ENCODE measurements around the gene LUM. TPM values are rescaled to one million over a fixed set of nuclear protein-coding genes. Genes with fewer than 3 reads are reported as not detected.

LUM gene
- polyA plus RNA-seq, 1 of the 3 experiments (the other 2 are of a cell fraction), result 30.6 TPM

- Histone ChIP-seq H3K27ac (ENCODE audit: low read depth in 2 of 2, low read length in 1 of 2) (peak overlapping the region in 1 of 2 experiments; percentile 73; a peak in 3 of 4 replicates), H3K9me2 (no peaks in the 10 kb centered on the region), H2AFZ (ENCODE audit: low read depth) (no peak overlapping the region), H3K4me3 (ENCODE audit: low read depth in 2 of 2, low read length in 1 of 2) (no peak overlapping the region), H3K9ac (peak overlapping the region; percentile 18; the same call in 1 of the 2 replicates), H3K4me2 (no peak overlapping the region), H3F3A (replicated peaks; ENCODE audit: insufficient read depth) (peaks cover 16% of the 10 kb centered on the region), H3K9me3 (no peaks in the 10 kb centered on the region), H3K4me1 (ENCODE audit: control insufficient read depth in 1 of 2, insufficient read depth in 2 of 2, low read depth in 1 of 2, low read length in 1 of 2) (peaks cover 0 to 18% of the 10 kb centered on the region in 2 experiments; a peak in 2 of 4 replicates), H3K36me3 (replicated peaks in 1 of 2; ENCODE audit: control insufficient read depth in 1 of 2, insufficient read depth in 2 of 2, low read length in 1 of 2) (no peaks in the 10 kb centered on the region), H3K27me3 (ENCODE audit: insufficient read depth) (no peaks in the 10 kb centered on the region), H4K20me1 (ENCODE audit: insufficient read depth) (no peaks in the 10 kb centered on the region), H3K79me2 (ENCODE audit: insufficient read depth) (no peaks in the 10 kb centered on the region)
- 88% methylated on average over 3 of the region's 3 CpGs for WGBS (ENCODE audit: low lambda C conversion rate)
- POLR2A ChIA-PET, result no interaction called here
- DNase-seq, result no peak
- CTCF ChIA-PET, result no interaction called here
- peak; percentile 39; the same call in 1 of the 2 replicates for TF ChIP-seq FOSL2 (IDR thresholded peaks at IDR 0.05; ENCODE audit: borderline replicate concordance, low read depth)
- no peak for TF ChIP-seq MXI1 (IDR thresholded peaks at IDR 0.05; ENCODE audit: low read depth, low read length)
- no peak for TF ChIP-seq RAD21 (IDR thresholded peaks at IDR 0.05; ENCODE audit: low read length)
- TF ChIP-seq ELF1 (IDR thresholded peaks at IDR 0.05), result no peak
- TF ChIP-seq TCF12 (IDR thresholded peaks at IDR 0.05), result no peak
- no peak for TF ChIP-seq IRF3 (IDR thresholded peaks at IDR 0.05; ENCODE audit: low read depth, low read length)
- TF ChIP-seq SMC3 (IDR thresholded peaks at IDR 0.05; ENCODE audit: low read depth, low read length), result no peak
- no peak; the same call in 1 of the 2 replicates for TF ChIP-seq PBX3 (IDR thresholded peaks at IDR 0.05)
- no peak for TF ChIP-seq GABPA (IDR thresholded peaks at IDR 0.05; ENCODE audit: low read depth)
- TF ChIP-seq CHD2 (IDR thresholded peaks at IDR 0.05; ENCODE audit: low read length, partially characterized antibody), result no peak
- no peak for TF ChIP-seq EP300 (IDR thresholded peaks at IDR 0.05; ENCODE audit: borderline replicate concordance in 1 of 2, low read depth in 1 of 2, low read length in 1 of 2)
- no peak for TF ChIP-seq REST (IDR thresholded peaks at IDR 0.05; ENCODE audit: low read depth, low read length)
- peak; percentile 48 for TF ChIP-seq JUND (IDR thresholded peaks at IDR 0.05)
- TF ChIP-seq EZH2phosphoT487 (IDR thresholded peaks at IDR 0.05; ENCODE audit: borderline replicate concordance, low read depth), result no peak
Observed at GRCh38 chr12:91127751-91128150, 16.5 kb upstream of the LUM start.
